Fibroblast of skin of back (primary cell): ENCODE measurements around the gene SLC38A2.

Experiments used
- DNase-seq: peaks from one replicate; pipeline ENCODE4 v3.0.0-alpha.2; 2013

Gene SLC38A2

DNA sequence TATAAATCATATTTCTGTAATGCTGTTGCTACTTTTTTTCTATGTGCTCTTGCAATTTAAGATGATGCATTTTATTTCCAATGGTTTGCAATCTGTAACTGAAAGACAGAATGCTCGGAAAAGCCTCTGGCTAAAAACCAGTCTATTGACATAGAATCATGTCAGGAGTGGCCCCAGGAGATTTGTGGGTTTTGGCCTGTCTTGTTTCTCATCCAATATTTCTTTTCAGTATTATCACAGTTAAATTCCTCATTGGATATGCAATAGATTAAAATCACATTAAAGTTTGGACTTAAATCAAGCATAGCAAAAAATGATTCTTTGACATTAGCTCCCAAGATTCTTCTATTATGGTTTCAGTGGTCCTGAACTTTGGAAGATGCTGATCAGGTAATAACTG is 19.1 kb upstream of the SLC38A2 start:
- peak; percentile 95 for DNase-seq

DNA sequence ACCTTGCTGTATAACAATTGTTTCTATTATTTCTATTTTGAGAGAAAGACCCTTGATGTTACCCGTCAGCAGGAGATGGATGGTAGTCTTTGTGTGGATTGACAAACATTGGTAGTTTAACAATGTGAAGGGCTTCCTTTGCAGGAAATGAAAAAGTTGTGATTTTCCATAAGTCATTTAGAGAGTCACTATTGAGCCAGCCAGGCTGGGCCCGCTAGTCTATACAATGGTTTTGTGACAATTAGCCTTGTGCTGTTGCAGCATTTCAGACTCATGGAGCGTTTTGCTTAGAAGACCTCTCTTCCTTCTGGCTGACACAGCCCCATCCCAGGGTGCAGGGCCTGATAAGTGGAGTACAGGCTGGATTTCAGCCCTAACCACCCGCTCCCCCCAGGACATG is 18.3 kb upstream of the SLC38A2 start:
- DNase-seq = no peak

DNA sequence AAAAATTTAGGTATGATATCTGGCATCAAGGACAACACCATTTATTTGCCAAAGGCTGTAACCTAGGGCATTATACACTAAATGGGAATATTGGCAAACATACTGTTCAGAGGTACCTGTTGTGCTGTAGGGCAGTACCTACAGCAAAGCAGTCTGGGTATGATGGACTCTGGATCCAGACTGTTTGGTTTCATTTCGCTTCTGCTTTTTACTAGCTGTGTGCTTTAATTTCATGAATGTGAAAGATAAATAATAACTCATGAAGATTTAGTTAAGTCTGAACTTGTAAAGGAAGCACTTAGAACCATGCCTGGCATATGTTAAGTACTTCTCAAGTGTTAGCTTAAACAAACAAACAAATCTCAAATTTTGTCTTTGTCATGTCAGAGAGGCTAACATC is 17.7 kb upstream of the SLC38A2 start:
- DNase-seq = no peak

DNA sequence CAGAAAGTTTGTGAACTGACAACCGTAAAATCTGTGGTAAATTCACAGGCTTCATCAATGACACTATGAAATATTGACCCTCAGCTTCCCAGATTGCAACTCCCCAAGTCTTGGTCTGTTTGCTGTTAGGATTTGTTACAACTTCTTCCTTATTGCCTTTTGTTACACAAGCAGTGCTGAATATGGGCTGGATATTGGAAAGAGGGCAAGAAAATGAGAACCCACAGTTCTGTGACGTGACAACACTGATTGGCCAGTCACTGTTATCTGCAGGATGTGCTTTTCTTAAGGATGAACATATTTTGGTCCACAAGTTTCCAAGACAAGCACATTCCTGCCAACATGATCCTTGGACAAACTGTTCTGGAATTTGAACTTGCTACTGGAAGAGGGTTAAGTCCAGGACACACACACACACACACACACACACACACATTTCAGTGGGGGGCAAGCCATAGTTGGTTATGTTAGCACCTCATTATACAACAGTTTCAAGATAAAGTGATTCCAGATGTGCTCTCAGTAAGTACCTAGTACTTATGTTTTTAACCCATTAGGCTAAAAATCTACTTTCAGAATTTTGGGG is 16.6 kb upstream of the SLC38A2 start:
- DNase-seq = peak; percentile 98

DNA sequence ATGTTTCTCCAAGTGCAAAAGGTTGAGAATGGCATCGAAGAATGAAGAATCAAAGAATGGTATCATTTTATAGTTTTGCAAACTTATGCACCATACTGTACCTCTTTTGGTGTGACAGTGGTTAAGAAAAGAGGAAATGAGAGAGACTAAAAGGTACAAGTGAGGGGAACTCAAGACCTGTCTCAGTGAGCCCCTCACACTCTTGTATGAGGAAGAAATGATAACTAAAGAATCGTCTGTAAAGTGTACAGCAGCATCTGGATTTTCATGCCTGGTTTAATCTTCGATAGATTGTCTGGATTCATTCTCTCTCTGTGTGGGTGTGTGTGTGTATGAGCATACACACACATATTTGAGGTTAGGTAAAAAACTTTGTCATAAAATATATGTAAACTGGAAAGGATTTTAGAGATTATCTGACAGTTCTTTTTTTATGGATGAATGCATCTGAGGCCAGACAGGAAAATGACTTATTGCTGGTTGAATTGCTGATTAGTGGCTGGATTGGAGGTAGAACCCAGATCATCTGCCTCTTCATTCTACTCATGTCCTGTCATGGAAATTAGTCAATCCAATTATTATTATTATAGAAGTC is 16.0 kb upstream of the SLC38A2 start:
- DNase-seq = peak; percentile 76

DNA sequence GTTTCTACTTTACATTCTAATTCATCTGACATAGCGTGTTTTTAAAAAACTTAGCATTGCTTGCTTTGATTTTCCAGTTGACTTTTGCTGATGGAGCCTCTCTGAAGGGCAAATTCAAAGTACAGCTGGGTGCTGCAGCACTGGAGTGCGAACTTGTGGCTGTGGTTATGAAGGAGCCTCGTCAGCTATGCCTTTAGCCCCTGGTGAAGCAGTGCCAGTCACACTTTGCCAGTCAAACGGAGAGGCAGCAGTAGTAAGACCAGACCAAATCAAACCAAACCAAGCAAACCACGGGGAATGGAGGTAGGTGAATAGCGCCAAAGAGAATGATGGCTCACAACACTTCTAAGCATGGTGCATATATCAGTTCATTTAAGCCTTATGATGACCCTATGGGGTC is 15.1 kb upstream of the SLC38A2 start:
- DNase-seq = no peak

DNA sequence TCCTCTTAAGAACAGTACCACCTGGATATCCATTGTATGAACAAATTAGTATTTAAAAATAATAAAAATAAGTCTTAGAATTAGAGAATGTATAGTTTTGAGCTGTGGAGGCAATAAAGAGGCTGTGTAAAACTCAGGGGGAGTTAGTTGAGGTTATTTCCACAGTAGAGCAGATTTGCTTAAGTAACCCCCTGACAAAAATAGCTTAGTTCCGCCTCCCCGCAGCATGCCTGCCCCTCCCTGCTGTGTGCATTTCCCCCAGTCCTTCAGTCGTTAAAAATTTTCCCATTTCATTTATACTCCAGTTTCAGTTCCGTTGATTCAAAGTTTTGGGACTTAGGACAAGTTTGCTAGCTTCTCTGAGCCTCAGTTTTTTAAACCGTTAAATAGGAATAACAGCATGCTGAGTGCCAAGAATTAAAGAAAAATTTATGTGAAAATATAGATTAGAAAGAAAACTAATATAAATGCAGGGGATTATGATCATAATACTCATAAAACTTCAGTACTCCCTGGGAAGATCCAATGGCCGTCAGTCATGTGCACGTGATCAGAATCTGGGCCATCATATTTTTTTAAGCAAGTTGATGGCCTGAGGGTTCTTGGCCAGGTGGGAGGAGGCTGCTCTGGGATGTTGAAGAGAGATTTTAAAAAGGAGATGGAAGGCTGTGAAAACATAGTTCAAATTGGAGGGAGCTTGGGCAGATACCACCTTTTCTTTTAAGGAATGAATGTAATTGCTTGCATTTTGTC is 14.5 kb upstream of the SLC38A2 start:
- DNase-seq = peak; percentile 78

DNA sequence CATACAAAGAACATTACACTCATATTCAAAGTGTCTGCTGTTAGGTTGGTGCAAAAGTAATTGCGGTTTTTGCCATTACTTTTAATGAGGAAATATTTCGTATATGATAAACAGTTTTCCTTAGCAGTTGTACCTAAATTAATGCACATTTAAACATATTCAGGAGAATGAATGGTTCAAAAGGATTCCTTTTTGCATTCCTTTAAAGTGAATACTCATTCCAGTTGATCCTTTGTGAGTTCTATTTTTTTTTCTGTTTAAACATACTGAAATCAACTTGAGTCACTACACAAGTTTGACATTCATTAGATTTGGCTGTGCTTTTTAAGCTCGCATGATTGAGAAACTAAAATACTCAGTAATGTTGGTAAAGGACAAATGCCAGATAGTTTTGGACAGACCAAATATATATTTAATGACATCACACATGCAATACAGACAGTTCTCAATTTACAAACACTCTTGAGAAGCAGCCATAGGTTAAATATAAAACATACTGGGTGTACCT is 13.8 kb upstream of the SLC38A2 start:
- DNase-seq = peak; percentile 99

DNA sequence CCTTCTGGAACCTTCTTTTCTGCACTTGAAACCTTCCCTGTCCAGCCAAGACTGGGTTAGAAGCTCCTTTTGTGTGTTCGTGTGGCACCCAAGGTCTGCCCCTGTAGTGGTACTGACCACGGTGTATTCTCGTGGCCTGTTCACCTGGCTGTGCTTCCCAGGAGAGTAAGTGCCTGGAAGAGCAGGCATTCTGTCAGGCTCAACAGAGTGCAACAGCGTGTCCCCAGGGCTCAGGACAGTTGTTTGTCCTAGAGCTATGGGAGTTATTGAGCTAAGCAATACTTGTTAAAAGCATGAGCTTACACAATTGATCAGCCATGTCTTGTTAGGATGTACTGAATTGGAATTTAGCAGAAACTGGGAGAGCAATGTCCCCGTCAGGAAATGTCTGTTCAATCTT is 12.9 kb upstream of the SLC38A2 start:
- DNase-seq = no peak

DNA sequence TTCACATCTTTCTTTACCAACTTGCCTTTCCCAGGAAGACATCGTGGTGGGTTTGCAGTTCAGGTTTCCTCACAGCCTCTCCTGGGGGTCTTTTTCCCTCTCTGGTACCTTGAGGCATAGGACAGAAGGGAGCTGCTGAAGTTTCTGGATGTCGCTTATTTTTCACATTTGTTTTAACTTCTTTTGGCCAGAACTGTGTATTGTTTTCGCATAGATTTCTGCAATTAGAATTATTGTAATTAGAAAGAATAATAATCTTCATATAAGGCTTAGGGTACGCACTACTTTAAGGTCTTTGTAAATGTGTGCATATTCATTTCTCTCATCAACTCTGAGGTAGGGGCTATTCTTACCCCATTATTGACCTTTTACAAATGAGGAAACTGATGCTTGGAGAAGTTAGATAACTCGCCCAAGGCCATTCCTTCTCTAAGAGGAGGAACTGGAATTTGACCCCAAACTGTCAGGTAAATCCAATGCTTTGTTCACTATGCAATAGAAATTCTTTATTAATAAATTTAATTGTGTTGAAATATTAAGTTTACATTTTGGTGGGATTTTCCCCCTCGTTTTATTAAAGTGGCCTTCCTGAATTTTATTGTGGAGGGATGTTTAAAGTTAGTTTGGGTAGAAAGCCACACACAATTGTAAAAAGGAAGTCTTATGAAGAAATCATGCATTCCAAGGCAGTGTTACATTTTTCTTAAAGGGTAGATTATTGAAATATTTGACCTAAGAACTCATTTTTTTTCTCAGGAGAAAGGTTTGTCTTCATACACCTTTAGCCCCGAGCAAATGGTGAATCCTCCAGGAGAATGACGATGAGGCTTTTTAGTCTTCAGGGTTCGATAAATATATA is 12.1 kb upstream of the SLC38A2 start:
- peak; percentile 51 for DNase-seq

DNA sequence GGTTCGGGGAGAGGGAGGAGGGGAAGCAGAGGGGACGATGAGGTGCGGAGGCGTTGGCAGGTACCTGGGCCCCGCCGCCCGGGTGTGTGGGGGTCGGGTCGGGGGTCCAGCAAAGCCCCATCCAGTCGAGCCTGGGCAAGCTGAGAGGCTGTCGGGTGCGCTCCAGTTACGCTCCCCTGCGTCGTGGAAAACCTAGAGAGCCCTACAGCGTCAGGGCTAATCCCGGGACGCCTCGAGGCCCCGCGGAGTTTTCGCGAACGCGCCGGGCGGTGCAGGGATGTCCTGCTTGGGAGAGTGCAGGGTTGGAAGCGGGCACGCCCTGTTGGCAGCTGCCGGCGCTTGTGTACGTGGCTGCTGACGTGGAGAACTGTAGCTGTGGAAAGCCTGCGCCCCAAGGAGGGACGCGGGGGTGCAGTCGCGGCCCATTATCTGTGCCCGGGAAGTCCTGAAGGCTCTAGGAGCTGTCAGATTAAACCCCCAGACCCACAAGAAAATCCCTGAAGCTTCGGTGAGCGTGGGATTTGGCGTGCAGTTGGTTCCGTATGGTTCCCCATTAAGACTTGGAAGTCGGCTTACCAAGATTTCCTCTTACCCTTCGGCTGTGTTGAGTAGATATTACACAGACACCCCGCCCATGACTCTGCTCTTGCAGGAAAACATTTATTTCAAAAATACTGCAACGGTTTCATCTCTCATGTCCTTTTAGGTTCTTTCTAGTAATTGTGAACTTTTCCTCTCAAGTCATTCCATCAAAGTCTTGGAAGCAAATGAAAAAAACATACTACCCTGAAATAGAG is 11.3 kb upstream of the SLC38A2 start:
- DNase-seq = peak; percentile 89

DNA sequence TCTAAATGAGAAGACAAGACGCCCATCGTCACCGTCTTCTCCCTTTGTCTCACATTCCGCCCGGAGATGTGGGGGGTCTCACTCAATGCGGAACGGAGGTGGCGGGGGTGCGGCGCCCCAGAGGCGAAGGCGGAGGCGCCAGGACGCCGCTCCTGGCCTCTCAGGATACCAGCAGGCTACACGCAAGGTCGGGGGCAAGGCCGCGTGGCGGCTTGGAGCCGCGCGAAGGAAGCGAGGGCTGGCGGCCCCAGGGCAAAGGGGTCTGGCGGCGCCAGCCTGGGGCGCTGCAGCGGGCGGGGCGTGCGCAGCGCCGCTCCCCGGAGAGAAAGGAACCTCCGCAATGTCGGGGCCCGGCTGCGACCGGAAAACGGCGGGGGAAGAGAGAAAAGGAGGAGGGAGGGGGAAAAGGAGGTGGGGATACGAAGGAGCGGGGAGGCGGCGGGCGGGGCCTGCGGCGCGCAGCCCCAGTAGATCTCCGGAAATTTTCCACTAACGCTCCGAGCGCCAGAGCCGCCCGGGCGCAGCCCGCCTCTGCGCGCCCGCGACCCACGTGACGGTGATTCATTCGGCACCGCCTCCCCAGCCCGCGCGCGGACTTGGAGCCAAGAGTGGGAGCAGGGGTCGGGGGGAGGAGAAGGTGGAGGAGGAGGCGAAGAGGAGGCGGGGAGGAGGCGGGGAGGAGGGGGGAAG is 10.5 kb upstream of the SLC38A2 start:
- peak; percentile 98 for DNase-seq

DNA sequence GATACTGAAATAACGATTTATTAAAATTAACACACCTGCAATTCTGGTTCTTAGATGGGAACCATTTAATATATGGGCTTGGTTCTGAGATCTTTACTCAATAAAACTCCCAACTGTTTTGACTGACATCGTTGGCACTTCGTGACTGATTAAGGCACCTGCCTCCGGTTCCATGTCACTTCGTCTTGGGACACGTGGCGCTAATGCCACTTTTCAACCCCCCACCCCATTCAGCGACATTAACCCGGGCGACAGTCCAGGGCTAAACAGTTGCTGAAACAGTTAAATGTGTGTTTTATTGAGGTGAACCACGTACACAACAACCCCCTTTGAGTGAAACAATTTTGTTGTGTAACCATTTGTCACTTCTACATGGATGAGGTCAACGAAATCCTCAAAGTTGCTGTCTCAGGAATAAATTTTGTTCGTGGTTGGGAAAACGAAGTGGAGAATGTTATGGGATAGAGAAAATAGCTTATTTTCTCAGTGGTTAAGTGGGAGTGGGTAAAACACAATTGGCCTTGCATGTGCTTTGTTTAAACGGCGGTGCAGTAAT is 9.9 kb upstream of the SLC38A2 start:
- DNase-seq = no peak

DNA sequence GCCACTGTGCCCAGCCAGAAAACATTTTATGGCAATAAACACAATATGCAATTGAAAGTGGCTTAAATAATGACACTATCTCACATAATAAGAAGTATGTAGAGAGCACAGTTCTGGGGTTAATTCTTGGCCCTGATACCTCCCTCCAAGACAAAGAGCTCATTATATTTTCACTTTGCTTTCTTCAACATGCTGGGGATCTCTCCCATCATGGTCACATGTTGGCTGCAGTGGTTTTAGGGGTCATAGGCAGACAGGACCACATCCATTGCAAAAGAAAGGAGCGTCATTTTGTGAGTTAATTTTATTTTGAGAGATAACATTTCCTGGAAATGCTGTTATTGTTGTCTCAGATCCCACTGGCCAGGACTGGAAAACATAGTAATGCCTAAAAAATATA is 8.3 kb upstream of the SLC38A2 start:
- no peak for DNase-seq

DNA sequence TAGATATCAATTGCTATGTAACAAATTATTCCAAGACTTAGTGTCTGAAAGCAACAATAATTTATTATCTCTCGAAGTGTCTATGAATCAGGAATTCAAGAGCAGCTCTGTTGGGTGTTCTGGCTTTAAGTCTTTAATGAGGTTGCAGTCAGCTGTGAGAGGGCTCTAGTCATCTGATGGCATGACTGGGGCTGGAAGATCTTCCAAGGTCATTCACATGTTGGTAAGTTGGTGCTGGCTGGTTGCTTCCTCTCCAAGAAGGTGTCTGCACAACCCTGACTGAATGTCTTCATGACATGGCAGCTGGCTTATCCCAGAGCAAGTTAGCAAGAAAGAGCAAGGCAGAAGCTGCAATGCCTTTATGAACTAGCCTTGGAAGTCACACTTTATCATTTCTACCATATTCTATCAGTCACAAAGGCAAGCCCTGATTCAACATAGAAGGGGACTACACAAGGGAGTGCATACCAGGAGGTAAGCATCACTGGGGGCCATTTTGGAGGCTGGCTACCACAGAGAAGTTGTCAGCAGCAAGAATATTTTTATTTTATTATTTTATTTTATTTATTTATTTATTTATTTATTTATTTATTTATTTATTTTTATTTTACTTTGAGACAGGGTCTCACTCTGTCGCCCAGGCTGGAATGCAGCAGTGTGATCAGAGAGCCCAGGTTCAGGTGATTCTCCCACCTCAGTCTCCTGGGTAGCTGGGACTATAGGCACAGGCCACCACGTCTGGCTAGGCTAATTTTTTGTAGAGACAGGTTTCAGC is 7.6 kb upstream of the SLC38A2 start:
- no peak for DNase-seq

DNA sequence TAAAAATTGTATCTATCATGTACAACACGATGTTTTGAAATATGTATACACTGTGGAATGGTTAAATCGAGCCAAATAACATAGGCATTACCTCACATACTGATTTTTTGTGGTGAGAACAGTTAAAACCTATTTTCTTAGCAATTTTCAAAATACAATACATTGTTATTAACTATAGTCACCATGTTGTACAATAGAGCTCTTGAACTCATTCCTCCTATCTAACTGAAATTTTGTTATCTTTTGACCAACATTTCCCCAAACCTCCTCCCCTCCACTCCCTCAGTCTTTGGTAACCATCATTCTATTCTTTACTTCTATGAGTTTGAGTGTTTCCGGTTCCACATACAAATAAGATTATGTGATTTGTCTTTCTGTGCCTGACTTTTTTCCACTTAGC is 6.8 kb upstream of the SLC38A2 start:
- peak; percentile 54 for DNase-seq

DNA sequence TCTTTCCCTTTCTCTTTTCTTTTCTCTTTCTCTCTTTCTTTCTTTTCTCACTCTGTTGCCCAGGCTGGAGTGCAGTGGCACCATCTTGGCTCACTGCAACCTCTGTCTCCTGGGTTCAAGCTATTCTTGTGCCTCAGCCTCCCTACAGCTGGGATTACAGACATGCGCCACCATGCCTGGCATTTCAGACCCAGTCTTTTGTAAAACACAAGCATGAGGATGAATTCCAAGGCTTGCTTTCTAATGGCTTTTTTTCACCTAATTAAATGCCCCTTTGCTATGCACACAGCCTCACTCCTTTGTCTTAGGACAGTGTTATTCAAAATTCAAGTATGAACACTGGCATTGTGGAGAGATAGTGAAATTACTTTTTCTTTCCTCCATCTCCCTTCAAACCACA is 6.0 kb upstream of the SLC38A2 start:
- no peak for DNase-seq

DNA sequence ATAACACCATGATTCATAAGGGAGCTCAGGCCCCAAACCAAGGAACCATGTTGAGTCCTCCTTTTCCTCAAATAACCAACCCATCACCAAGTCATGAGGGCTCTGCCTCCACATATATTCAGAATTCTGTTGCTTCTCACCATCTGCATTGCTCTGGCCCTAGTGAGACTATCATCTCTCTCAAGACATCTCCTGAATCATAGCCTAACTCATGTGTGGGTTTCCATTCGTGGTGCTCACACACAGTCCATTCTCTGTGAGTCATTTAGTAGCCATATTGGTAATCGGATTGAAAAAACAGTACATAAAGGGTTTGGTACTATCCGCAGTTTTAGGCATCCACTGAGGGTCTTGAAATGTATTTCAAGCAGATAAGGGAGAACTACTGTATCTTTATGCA is 5.1 kb upstream of the SLC38A2 start:
- peak; percentile 54 for DNase-seq

DNA sequence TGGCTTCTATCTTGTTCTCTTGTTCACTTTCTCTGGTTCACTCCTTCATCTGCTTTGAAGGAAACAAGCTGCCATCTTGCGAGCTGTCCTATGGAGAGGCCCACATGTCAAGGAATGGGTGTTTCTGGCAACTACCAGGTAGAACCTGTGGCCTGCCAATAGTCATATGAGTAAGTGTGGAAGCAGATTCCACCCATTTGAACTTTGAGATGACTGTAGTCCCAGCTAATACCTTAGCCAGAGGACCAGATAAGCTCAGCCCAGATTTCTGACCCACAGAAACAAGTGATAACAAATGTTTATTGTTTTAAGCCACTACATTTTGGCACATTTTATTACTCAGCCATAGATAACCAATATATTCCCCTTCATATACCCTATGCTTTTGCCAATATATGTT is 4.0 kb upstream of the SLC38A2 start:
- DNase-seq = no peak

DNA sequence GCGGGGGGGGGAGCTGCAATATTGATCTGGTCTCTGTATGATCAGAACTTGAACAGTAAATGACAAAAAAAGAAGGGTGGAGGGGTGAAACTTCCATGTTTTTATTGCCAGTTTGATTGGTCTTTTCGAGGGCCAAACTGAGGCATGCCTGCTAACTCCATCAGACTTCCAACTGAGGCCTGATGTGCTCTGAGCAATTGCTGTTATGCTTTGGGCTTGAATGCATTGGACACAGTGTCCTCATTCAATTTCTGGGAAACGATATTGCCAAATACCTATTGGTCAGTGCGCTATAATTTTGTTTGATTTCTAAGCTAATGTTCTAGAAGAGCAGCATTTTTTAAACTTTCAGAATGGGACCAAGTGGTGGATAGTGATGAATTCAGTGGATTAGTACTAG is 2.1 kb upstream of the SLC38A2 start:
- no peak for DNase-seq
